Skeletal muscle cell (primary cell): Measurements from ENCODE around the gene SUSD2.
"Not testable (repeated sequence)": the region's sequence is repeated elsewhere in the genome, so short reads cannot be mapped to it uniquely, and the experiment has no call there.

Experiments used
- DNase-seq: peaks from one replicate; pipeline ENCODE4 v3.0.0-alpha.2; 2010; ENCODE audit warnings: low read depth
- H3K4me3 ChIP-seq: 2 replicates; pipeline ENCODE4 v1.5.1; 2011; ENCODE audit warnings: low read depth, mild to moderate bottlenecking, control low read depth, low read length, moderate library complexity

Gene SUSD2, protein sequence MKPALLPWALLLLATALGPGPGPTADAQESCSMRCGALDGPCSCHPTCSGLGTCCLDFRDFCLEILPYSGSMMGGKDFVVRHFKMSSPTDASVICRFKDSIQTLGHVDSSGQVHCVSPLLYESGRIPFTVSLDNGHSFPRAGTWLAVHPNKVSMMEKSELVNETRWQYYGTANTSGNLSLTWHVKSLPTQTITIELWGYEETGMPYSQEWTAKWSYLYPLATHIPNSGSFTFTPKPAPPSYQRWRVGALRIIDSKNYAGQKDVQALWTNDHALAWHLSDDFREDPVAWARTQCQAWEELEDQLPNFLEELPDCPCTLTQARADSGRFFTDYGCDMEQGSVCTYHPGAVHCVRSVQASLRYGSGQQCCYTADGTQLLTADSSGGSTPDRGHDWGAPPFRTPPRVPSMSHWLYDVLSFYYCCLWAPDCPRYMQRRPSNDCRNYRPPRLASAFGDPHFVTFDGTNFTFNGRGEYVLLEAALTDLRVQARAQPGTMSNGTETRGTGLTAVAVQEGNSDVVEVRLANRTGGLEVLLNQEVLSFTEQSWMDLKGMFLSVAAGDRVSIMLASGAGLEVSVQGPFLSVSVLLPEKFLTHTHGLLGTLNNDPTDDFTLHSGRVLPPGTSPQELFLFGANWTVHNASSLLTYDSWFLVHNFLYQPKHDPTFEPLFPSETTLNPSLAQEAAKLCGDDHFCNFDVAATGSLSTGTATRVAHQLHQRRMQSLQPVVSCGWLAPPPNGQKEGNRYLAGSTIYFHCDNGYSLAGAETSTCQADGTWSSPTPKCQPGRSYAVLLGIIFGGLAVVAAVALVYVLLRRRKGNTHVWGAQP

DNA sequence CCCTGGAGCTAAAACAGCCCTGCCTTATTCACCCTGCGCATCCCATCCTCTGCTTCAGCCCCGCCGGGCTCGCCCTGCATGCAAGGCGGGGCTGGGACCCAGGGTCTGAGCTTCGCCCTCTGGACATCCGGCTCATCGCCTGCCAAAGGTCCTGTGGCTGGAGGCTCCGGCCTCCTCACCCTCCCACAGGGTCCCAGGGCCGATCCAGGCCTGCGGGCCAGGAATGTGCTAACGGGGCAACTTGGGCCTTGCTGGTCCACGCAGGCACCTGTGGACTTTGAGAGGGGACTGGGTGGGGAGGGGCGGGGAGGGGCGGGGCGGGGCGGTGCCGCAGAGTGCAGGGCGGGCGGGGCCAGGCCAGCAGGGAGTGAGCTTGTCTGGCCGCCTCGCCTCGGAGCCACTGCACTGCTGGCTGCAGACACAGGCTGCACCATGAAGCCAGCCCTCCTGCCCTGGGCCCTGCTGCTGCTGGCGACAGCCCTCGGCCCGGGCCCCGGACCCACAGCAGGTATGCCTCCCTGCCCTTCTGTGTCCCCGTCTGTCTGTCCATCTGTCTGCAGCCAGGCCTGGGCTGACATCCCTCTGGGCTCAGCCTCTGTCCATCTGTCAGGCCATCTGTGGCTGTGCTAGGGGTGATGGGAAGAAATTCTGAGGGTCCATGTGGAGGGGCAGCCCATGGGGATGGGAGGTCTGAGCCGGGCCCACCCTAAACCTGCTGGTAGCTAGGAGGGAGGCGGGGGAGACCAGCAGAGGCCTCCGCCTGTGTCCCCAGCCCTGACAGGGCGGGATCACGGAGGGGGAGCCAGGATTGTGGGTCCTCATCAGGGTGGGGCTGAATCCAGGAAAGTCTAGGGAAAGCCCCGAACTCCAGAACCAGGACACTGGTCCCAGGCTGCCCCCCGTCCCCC is at the start of gene SUSD2:
SUSD2 (plus strand) TSS at position 400 of the 908 bp plus-strand sequence; CDS start at position 433, 33 bp downstream.
- no peak within 1 kb of the TSS for H3K4me3 ChIP-seq
- DNase-seq: no peak

DNA sequence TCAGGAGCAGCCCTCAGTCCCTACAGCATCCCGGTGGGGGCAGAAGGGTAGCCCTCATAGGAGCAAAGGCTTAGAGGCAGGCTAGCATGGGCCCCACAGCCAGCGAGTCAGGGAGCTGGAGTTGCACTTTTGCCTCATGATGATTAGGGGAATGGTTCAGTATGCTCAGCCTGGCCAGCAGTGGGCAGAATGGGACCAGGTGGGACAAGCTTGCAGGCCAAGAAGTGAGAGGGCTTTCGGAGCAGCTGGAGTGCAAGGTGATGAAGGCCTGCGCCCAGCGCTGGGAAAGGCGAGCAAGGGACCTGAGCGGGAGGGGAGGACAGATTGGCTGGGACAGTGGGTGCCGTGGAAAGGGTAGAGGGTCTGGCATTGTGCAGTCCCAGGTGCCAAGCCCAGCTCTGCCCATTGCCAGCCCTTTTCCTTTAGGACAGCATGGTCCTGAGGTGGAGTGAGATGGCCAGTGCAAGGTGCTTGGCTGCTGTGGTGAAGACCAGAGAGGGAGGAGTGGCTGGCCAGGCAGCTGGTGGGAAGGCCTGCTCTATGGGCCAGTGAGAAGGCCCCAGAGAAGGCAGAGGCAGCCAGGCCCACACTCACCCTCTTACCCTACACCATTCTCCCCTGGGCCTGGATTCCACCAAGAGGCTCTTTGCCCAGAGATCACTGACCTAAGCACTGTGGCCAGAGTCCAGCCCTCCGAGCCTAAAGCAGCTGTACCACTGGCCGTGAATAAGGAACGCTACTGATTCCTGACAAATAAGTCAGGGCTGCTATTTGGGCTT is 47.9 kb upstream of the SUSD2 start:
- DNase-seq: no peak
- no peak overlapping the region for H3K4me3 ChIP-seq

DNA sequence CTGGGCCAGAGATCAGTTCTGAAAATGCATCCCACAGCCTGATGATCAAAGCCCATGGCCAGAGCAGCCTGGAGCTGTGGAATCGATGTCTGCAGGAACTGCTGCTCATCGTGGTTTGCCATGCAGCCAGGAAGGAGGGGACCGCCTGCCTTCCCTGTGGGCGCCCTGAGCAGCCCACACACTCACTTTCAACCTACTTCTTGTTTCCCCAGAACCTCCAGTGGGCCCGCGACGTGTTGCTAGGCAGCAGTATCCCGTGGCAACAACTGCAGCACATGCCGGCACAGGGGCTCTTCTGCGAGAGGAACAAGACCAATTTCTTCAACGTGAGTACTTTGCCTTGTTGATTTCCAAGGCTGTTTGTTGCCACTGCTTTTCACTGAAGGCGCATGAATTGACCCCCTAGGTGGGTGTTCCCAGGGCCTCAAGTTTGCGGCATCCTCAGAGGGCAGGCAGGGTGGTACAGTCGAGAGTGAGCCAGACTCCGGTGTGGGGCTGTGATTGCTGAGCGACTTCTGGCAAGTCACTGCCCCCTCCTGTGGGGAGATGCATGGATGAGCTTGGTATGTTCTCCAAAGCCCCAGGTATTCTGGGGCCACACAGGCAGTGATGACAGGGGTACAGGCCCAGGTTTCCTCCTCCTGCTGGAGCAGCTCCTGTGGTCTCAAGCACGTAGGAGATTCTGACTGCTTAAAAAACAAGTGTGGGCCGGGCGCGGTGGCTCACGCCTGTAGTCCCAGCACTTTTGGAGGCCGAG is 47.0 kb upstream of the SUSD2 start:
- no peak for DNase-seq
- no peak overlapping the region for H3K4me3 ChIP-seq

DNA sequence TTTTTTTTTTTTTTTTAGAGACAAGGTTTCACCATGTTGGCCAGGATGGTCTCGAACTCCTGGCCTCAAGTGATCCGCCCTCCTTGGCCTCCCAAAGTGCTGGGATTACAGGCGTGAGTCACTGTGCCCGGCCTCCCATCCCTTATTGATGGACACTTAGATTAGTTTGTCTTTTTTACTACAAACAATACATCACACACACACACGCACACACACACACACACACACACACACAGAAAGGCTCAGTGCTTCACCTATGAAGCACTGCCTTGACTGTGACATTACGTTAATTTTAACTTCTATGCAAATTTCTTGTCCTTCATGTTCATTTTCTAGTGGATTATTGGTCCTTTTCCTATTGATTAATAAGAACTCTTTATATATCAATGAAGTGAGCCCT is 44.8 kb upstream of the SUSD2 start:
- DNase-seq, H3K4me3 ChIP-seq: not testable (repeated sequence)

DNA sequence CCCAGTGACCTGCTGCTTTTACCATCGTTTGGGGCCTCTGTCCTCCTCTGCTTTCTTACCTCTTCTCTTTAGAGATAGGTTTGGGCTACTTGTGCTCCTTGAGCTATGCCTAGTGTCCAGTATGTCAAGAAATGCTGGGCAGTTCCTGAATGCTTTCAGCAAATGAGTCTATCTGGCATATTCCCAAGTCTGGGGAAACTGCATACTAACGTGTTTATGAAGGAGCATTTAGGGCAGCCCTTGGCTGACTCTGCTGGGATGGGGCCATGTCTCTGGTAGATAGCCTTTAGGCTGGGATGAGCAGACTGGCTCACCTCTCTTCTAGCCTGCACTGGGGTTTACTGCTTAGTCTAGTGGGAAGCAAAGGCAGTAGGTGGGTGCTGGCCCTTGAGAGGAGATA is 43.7 kb upstream of the SUSD2 start:
- DNase-seq: peak; percentile 30
- no peak overlapping the region for H3K4me3 ChIP-seq

DNA sequence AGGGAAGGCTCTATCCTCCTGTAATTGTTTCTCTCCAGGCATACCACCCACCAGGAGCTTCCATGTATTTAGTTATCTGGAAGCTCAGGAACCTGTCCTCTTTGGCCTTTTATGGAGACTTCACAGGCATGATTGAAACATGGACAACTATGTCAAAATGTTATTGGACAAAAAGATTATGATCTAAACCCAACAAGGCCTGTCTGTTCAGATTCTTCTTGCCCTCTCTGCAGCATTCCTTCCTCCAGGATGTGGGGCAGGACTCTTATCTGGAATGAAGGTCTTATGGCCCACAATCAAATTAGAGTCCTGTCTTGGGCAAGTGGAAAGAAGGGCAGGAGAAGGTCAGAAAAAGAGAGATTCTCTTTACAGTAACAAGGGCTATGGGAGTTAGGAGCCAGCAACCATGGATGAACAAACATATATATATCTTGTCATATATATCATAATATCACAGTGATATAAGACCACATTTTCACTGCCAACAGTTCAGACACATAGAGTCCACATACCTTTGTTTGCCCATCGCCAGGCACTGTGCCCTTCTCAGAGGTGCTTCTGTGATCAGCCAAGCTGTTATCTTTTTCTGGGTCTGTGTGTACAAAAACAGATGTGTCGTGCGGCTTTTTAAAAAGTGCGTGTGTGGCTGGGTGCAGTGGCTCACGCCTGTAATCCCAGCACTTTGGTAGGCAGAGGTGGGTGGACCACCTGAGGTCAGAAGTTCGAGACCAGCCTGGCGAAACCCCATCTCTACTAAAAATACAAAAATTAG is 42.5 kb upstream of the SUSD2 start:
- H3K4me3 ChIP-seq: no peak overlapping the region
- DNase-seq: no peak

DNA sequence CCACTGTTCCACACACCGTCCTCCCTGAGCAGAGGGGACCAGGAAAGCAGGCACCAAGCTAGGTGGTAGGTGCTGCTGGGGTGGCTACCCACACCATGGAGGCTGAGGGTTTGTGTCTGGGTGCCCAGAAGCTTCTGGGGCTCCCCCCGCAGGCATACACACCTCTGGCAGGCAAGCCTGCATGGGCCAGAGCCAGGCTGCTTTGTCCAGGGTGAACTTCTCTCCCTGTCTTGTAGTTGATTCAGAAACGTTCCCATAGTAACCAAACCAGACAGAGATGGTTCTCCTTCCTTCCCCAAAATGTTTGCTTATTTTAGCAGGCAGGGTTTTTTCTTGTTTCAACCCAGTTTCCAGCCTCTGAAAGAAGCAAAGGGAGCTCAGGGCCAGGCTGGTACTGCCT is 40.9 kb upstream of the SUSD2 start:
- no peak overlapping the region for H3K4me3 ChIP-seq

DNA sequence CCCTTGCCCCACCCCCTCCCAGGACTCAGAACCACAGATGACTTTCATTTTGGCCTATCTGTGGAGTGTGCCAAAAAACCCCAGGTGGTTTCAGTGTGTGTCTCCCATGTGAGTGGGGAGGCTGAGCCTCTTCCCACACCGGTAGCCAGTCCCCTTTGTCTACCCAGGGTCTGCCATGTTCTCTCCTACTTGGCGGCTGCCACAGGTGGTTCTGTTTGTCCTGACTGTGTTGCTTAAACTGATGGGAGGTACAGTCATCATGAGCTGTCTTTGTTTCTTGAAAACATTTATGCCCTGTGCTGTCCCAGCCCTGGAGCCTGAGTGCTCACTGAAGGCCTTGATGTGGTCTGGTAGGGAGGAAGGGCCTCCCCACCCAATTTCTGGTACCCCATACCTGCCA is 39.7 kb upstream of the SUSD2 start:
- H3K4me3 ChIP-seq: no peak overlapping the region
- no peak for DNase-seq

More for the DNA sequence above, 40.9 kb upstream of the SUSD2 start:
- DNase-seq: no peak

DNA sequence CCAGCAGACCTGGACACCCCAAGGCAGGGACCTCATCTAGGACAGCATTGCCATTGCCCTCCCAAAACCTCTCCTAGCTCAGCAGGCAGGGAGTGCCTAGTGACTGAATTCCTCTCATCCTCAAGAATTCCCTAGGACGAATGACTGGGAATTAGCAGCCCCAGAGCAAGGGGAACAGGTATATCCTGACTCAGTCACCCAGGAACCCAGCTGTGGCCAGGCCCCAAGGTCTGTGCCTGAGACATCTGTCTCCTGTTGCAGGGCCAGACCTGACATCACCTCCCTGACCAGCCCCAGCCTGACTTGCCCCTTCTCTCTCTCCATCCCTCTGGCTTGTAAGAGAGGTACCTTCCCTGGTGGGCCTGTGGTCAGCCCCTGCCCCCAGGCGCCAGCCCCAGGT is 39.0 kb upstream of the SUSD2 start:
- H3K4me3 ChIP-seq: no peak overlapping the region
- DNase-seq: no peak

DNA sequence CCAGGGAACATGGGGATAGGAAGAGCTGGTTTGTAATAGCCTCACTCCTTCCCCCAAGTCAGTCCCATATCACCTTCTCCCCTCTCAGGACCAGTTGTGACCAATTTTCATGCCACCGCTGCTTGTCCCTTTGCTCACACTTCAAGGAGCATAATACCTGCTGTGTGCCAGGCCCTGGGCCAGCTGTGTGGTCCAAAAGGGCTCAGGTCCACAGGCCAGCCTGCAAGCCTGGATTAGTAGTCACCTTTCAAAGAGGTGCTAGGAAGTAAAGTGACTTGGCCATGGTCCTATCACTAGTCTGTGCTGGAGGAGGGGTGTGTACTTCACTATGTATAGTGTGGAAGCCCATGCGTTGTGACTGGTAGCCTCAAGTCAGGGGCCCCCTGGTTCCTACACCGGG is 38.5 kb upstream of the SUSD2 start:
- no peak for DNase-seq
- H3K4me3 ChIP-seq: no peak overlapping the region

DNA sequence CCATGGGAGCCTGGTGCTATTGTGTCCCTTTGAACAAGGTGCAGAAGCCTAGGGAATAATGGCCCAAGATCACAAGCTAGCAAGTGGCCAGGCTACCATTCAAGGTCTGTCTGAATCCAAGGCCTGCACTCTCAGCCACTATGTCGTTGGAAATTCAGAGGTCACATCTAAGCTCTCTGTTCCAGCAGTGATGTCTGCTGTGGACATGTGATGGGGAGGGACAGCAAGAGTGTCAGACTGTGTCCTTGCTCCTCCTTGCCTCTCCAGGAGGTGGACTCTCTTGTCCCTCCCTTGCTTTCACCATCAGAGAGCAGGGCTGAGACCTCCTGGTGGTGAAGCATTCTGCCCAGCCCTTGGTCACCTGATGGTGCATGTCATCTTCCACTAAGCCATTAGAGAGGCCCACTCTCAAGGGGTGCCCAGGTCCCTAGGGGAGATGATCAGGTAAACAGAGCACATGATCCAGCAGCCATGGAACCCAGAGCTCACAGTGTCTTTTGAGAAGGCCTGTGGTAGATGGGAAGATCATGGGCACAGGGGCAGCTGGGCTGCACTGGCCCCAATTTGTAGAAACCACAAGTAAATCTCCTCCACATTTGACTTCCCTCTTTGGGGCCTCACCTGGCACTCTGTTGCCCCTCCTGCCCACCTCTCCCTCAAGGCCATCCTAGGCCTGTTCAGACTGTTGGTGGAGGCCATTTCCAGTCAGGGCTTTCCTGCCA is 37.1 kb upstream of the SUSD2 start:
- DNase-seq: no peak
- no peak overlapping the region for H3K4me3 ChIP-seq

DNA sequence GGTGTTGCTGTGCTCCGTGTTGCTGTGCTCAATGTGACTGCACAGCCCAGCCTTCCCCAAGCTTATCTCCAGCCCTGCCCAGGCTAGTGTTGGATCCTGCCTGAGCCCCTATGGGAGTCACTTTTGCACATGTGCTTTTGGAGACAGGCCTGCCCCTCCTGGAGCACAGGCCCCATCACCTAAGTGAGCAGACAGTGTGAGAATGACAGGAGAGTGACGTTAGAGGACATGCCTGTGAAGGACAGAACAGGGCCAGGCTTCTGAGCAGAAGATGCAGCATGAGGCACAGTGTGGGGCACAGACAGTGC is 36.6 kb upstream of the SUSD2 start:
- no peak for DNase-seq
- H3K4me3 ChIP-seq: no peak overlapping the region

DNA sequence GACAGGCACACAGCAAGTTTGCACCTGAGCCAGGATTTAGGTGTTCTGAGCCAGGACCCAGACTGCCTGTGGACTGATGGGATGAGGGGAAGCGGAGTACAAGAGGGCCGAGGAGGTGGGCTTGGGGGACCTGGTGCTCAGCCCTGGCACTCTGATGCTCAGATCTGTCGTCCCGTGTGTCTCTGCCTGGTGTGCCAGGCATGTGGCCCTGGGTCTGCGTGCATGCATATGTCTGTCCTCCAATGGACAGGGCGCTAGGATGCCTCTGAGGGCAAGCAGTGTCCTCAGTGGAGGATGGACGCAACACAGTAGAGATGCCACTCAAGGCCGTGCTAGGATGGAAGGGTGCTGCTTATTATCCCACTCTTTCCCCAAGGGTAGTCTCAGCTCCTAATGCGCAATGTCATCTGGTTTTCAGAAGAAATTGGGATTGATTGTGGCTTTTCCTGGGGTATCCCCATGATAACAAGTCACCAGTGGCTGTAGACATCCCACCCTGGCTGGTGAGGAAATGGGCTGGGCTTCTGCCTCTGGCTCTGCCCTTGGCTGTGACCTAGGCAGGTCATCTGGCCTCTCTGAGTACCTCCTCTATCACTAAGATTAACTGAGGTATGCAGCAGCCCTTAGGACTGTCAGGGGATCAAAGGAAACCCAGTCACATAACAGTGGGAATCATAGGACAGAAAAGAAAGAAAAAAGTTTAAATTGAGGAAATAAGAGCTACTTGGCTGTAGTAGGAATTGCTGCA is 35.7 kb upstream of the SUSD2 start:
- DNase-seq: no peak
- H3K4me3 ChIP-seq: no peak overlapping the region

DNA sequence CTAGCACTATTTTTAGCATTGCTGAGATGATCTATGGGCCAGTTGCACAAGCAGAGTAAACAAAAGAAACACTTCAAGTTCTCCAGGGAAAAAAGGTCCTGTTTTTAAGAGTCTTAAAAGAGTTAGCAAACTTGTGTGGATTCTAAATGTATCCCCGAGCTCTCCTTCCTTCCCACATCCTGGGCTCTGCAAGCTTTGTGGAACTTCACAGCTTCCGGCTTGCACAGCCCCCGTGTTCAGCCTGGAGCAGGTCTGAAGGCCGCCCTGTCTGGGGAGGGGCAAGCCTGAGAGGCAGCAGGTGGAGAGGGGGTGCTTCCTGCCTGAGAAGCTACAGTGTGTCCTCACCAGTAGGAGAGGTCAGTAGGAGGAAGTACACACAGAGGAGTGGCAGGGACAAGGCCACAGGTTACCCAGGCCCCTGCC is 35.1 kb upstream of the SUSD2 start:
- DNase-seq: peak; percentile 71
- H3K4me3 ChIP-seq: no peak overlapping the region

DNA sequence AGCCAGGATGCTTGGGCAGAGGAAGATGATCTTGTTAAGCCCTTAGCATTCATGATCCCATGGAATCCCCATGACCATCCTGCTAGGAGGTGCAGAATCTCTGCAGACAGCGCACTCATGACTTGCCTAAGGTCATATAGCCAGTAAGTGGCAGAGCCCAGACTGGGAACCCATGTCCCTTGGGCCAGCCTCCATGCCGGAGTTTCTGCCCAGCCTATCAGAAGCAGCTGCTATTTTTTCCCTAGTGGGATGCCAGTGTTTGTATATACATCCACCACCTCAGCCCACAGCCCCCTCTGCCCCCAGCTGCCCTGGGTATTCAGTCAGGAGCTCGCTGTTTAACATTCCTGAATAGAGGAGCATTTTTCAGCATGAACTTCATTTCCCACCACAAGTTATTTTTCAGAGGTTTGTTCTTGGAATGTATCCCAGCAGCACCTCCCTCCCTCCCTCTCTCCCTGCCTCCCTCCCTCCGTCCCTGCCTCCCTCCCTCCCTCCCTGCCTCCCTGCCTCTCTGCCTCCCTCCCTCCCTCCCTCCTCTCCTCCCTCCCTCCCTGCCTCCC is 34.4 kb upstream of the SUSD2 start:
- no peak overlapping the region for H3K4me3 ChIP-seq
- DNase-seq: peak; percentile 42

DNA sequence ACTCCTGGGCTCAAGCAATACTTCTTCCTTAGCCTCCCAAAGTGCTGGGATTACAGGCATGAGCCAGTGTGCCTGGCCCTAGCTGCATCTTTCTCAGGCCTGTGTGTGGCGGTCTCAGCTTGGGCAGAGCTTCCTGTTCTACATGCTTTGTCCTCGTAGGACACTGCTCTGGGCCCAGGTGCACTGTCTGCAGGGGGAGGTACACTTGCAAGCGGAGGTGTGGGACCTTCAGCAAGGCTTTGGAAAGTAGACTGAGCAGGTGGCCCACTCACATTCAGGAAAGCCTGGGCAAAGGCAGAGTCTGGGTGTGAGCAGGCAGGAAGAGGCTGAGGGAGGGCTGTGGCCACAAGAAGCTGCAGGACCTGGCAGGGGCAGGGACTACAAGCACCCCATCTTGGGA is 33.6 kb upstream of the SUSD2 start:
- no peak overlapping the region for H3K4me3 ChIP-seq
- no peak for DNase-seq
